Activated T-cell treated with anti-CD3 and anti-CD28 coated beads, Interleukin-2, amount 50 U/mL, for 24 hours (primary cell): ENCODE measurements around the gene EMP2.
"Not testable (repeated sequence)": the region's sequence is repeated elsewhere in the genome, so short reads cannot be mapped to it uniquely, and the experiment has no call there.

Source experiments
- DNase-seq: peaks from one replicate; pipeline ENCODE4 v3.0.0-alpha.2; 2020
- H3K27ac Mint-ChIP-seq: 2 replicates; pipeline ENCODE4 v1.8.0; 2020; ENCODE audit warnings: mild to moderate bottlenecking, mixed read lengths
- H3K27me3 Mint-ChIP-seq: 2 replicates; pipeline ENCODE4 v1.8.0; 2020; ENCODE audit warnings: mixed read lengths
- H3K36me3 Mint-ChIP-seq: 2 replicates; pipeline ENCODE4 v1.8.0; 2020; ENCODE audit warnings: low read depth, mixed read lengths
- H3K4me1 Mint-ChIP-seq: 2 replicates; pipeline ENCODE4 v1.8.0; 2020; ENCODE audit warnings: low read depth, mixed read lengths
- H3K4me3 Mint-ChIP-seq: 2 replicates; pipeline ENCODE4 v1.8.0; 2020; ENCODE audit warnings: mild to moderate bottlenecking, moderate library complexity, mixed read lengths
- H3K9me3 Mint-ChIP-seq: 2 replicates; pipeline ENCODE4 v1.8.0; 2020; ENCODE audit warnings: mixed read lengths

EMP2 gene

DNA sequence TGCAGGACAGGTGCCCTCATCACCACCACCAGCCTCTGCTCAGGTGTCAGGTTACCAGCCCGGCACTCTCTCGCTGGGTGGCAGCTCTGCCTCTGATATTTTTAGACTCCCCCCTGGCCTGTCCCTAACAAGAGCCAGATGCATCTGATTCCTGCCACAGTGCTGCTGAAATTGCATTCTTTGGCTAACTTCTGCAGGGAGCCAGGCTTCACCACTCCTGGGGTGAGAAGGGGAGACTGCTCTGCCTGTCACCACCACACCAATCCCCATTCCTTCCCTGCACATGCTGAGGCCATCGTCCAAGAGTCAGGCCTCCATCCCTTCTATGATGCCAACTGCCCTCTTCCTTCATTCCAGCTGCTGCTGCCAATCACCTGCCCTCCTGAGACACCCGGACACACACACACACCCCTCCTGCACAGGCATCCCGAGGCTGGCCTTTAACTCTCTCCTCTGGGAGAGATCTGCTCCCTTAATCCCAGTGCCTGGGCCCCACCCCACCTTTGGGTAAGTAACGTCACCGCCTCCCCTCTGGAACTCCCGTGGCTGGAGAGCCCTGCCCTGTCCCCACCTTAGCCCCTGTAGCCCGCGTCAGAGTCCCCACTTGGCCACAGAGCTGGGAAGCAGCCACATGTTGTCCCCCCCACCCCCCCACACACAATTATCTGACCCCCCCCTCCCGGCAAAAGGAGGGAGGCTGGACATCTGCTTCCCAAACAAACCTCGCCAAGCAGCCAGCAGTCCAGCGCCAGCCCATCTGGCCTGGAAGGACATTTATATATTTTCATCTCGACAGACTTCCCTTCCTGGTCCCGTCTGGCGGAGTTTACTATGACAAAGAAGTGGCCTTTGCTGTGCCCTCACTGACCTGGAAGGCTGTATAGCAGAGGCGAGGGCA, 2.8 kb downstream of the EMP2 start:
- no peaks in the 10 kb centered on the region for H3K36me3 Mint-ChIP-seq
- DNase-seq: no peak
- no peak overlapping the region for H3K27ac Mint-ChIP-seq
- no peak overlapping the region for H3K4me3 Mint-ChIP-seq
- peaks cover 52% of the 10 kb centered on the region for H3K27me3 Mint-ChIP-seq
- H3K9me3 Mint-ChIP-seq: no peaks in the 10 kb centered on the region
- peaks cover 2% of the 10 kb centered on the region for H3K4me1 Mint-ChIP-seq

DNA sequence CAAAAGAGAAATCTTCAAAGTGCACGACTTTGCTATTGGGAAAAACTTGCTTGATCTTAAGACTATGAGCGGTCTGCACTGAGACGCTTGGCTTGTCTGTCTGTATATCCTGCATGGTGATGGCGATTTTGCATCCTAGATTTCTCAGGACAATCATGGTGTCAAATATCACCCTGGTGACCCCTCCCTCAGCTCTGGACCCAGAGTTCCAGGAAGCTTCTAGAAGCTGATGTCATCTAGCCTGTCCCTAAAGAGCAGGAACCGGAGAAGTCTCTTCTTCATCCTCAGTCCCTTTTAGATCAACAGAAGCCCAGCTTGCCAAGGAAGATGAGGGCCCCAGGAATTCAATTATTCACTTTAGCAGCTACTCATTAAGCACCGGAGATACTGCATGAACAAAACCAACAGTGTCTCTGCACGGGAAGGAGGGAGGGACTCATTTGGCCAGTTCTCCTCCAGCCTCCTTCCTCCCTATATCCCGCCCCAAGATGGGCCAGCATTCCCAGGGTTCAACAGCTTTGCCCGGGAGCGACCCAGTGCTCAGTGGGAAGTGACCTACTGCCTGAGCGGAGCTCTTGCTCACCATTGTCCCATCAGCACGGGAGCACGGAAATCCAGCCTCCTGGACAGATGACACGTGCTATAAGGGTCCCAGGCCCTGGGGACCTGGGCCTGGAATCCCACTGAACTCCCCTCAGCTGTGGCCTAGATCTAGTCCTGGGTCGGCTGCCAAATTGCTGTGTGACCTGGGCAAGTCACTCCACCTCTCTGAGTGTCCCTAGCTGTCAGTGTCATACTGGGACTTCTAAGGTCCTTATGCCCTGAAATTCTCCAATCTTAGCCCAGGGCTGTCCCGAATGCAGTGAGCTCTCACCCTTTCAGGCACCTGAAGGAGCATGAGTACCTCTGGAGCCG, 3.8 kb downstream of the EMP2 start:
- peaks cover 43% of the 10 kb centered on the region for H3K27me3 Mint-ChIP-seq
- DNase-seq: no peak
- H3K4me1 Mint-ChIP-seq: peaks cover 2% of the 10 kb centered on the region
- no peaks in the 10 kb centered on the region for H3K36me3 Mint-ChIP-seq
- no peak overlapping the region for H3K27ac Mint-ChIP-seq
- no peak overlapping the region for H3K4me3 Mint-ChIP-seq
- H3K9me3 Mint-ChIP-seq: no peaks in the 10 kb centered on the region

DNA sequence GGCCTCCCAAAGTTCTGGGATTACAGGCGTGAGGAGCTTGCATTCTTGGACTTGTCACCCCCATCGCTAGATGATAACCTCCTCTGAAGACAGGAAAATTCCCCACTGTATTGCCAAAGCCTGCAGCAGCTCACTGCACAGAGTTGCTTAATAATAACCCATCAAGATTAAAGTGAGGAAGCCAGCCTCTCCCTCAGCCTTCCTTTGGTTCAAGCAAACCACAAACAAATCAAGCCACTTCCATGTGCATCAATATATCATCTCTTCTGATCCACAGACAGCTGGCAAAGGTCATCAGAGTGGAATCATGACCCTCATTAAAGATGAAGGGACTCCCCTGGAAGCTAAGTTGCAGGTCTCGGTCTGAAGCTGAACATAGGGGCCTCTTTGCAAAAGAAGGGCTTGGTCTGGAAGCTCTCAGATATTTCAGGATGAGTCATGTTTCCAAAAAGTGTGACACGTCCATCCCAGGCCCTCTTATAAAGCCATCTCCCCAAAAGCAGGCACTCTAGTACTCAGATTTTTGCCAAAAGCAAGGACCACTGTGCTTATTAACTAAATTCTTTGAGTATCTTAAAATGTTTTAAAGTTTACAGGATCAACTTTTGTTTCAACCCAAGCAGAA, 4.8 kb downstream of the EMP2 start:
- H3K36me3 Mint-ChIP-seq: no peaks in the 10 kb centered on the region
- H3K27me3 Mint-ChIP-seq: peaks cover 34% of the 10 kb centered on the region
- no peak overlapping the region for H3K4me3 Mint-ChIP-seq
- H3K4me1 Mint-ChIP-seq: no peaks in the 10 kb centered on the region
- H3K9me3 Mint-ChIP-seq: no peaks in the 10 kb centered on the region
- no peak for DNase-seq
- no peak overlapping the region for H3K27ac Mint-ChIP-seq

DNA sequence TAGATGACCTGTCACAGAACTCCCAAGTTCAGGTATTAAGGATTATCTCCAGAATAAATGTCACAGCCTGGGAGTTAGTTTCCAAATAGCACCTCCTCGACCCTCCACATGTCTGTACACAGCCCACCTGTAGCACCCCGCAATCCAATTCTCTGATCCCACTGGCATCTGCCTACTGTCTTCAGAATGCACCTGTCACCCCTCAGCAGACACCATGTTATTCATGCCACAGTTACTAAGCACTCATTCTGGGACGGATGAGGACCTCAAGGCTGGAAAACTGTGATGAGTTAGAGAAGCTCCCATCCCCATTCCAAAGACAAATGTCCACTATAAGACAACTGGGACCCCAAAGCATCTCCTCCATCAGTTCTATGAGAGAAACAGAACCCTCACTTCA, 7.8 kb downstream of the EMP2 start:
- Mint-ChIP-seq H3K36me3 (no peaks in the 10 kb centered on the region), H3K27me3 (peaks cover 13% of the 10 kb centered on the region), H3K4me3 (no peak overlapping the region), H3K9me3 (no peaks in the 10 kb centered on the region), H3K4me1 (no peaks in the 10 kb centered on the region), H3K27ac (no peak overlapping the region)
- DNase-seq: no peak

GRCh38 chr16:10571354-10571753, 9.0 kb downstream of the EMP2 start:
- Mint-ChIP-seq H3K4me3 (no peak overlapping the region), H3K27ac (no peak overlapping the region), H3K36me3 (no peaks in the 10 kb centered on the region), H3K27me3 (peaks cover 5% of the 10 kb centered on the region), H3K4me1 (no peaks in the 10 kb centered on the region), H3K9me3 (no peaks in the 10 kb centered on the region)
- DNase-seq: no peak

DNA sequence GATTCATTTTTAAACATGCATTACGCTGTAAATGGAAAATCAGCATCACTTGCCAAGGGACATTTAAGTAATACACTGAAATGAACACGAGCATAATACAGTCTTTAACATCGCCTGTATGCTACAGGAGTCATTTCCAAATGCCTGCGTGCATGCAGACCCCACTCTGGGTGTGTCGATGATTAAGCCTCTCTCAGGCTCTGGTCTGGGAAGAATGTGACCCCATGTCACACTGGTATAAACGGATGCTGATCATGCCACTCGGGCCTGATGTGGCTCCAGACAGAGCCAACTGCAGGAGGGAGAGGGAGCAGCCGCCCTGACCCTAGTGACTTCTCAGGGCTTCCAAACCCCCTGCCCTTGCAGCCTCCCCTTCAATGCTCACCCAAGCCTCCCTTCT, 10.8 kb downstream of the EMP2 start:
- no peaks in the 10 kb centered on the region for H3K4me1 Mint-ChIP-seq
- no peak overlapping the region for H3K27ac Mint-ChIP-seq
- H3K36me3 Mint-ChIP-seq: no peaks in the 10 kb centered on the region
- H3K27me3 Mint-ChIP-seq: peaks cover 10% of the 10 kb centered on the region
- no peak for DNase-seq
- no peak overlapping the region for H3K4me3 Mint-ChIP-seq
- no peaks in the 10 kb centered on the region for H3K9me3 Mint-ChIP-seq

DNA sequence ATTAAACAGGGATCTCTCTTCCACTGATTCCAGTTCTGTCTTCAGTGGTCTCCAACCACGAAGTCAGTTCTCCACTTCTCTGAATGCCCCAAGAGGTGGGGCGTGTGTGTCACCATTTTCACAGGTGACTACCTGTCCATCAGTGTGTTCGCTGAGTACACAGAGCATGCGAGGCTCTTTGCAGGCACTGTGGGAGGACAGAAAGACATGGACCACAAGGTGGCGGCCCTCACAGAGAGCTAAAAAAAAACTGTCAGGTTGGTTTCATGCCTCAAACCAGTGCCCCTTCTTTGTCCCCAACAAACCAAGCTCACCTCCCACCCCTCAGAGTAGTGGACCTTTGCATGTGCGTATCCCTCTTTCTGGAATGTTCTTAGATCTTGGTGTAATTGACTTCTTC, 13.8 kb downstream of the EMP2 start:
- Mint-ChIP-seq H3K9me3 (peaks cover 11% of the 10 kb centered on the region), H3K4me3 (no peak overlapping the region), H3K27me3 (peaks cover 21% of the 10 kb centered on the region), H3K4me1 (no peaks in the 10 kb centered on the region), H3K36me3 (no peaks in the 10 kb centered on the region), H3K27ac (no peak overlapping the region)
- no peak for DNase-seq

GRCh38 chr16:10565167-10565566, 15.2 kb downstream of the EMP2 start:
- Mint-ChIP-seq H3K27me3 (peaks cover 21% of the 10 kb centered on the region), H3K9me3 (peaks cover 11% of the 10 kb centered on the region), H3K27ac (no peak overlapping the region), H3K4me3 (no peak overlapping the region), H3K36me3 (no peaks in the 10 kb centered on the region), H3K4me1 (no peaks in the 10 kb centered on the region)
- DNase-seq: no peak

DNA sequence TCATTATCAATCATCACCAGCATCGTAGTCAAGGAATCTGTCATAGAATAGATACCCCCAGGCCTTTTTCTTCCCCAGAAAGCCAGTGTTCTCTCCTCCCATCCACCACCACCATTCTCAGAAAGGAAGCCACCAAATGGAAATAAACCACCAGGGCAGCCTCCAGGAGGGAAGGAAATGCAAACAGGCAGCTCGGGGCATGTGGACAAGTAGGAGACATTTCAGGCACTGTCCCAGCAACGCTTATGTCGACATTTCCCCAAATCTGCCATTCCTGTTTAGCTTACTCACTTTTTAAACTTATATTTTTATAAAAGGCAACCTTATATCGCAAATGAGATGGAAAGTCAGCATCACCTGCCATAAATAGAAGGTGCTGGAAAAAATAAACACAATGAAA, 15.8 kb downstream of the EMP2 start:
- no peak for DNase-seq
- Mint-ChIP-seq H3K36me3 (no peaks in the 10 kb centered on the region), H3K4me1 (no peaks in the 10 kb centered on the region), H3K9me3 (peaks cover 11% of the 10 kb centered on the region), H3K4me3 (no peak overlapping the region), H3K27me3 (peaks cover 21% of the 10 kb centered on the region), H3K27ac (no peak overlapping the region)

DNA sequence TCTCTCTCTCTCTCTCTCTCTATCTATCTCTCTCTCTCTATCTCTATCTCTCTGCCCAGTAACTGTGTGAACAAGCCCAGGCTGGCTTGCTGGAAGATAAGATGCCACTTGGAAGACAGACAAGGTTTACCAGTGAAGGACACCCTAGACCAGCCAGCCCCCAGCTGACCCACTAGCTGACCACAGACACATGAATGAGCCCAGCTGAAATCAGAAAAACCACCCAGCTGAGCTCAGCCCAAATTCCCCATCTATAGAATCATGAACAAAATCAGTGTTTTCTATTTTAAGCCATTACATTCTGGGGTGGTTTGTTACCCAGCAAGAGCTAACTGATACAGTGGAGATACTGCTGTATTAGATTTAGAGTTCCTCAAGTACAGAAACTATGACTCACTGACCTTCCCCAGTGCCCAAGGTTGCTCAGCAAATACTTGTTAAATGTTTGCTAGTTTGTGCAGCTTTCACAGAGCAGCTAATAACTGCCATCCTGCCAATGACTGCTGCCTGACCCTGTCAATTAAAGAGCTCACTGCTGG, 18.0 kb downstream of the EMP2 start:
- Mint-ChIP-seq H3K27me3 (peaks cover 21% of the 10 kb centered on the region), H3K27ac (no peak overlapping the region), H3K4me1 (no peaks in the 10 kb centered on the region)

GRCh38 chr16:10561425-10561824, 19.0 kb downstream of the EMP2 start:
- Mint-ChIP-seq H3K4me1 (no peaks in the 10 kb centered on the region), H3K27ac (no peak overlapping the region), H3K9me3 (peaks cover 11% of the 10 kb centered on the region), H3K36me3 (no peaks in the 10 kb centered on the region), H3K27me3 (peaks cover 25% of the 10 kb centered on the region), H3K4me3 (no peak overlapping the region)
- DNase-seq: no peak

More for the DNA sequence above, 18.0 kb downstream of the EMP2 start:
- H3K9me3 Mint-ChIP-seq: peaks cover 11% of the 10 kb centered on the region
- no peak for DNase-seq
- no peak overlapping the region for H3K4me3 Mint-ChIP-seq
- no peaks in the 10 kb centered on the region for H3K36me3 Mint-ChIP-seq

GRCh38 chr16:10561001-10561400, 19.4 kb downstream of the EMP2 start:
- no peak for DNase-seq
- peaks cover 29% of the 10 kb centered on the region for H3K27me3 Mint-ChIP-seq
- peaks cover 11% of the 10 kb centered on the region for H3K9me3 Mint-ChIP-seq
- no peaks in the 10 kb centered on the region for H3K36me3 Mint-ChIP-seq
- H3K27ac Mint-ChIP-seq: no peak overlapping the region
- H3K4me3 Mint-ChIP-seq: no peak overlapping the region
- H3K4me1 Mint-ChIP-seq: no peaks in the 10 kb centered on the region

DNA sequence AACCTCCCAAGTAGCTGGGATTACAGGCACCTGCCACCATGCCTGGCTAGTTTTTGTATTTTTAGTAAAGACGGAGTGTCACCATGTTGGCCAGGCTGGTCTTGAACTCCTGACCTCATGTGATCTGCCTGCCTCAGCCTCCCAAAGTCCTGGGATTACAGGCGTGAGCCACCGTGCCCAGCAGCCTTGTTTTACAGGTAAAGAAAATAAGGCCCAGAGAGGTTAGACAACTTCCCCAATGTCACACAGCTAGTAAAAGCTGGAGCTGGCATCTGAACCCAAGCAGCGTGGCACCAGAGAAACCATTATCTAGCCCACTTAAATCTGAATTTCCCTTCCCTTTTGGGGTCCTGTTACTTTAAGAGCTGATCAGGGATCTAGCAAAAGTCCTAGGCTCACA, 20.6 kb downstream of the EMP2 start:
- not testable (repeated sequence) for H3K4me1 Mint-ChIP-seq
- peaks cover 22% of the 10 kb centered on the region for H3K27me3 Mint-ChIP-seq

More for the DNA sequence above, 20.6 kb downstream of the EMP2 start:
- not testable (repeated sequence) for H3K27ac Mint-ChIP-seq, H3K36me3 Mint-ChIP-seq, H3K4me3 Mint-ChIP-seq, DNase-seq
- peaks cover 11% of the 10 kb centered on the region for H3K9me3 Mint-ChIP-seq
